Stimulated activated CD4-positive, alpha-beta T cell treated with anti-CD3 and anti-CD28 coated beads, Interleukin-1b, Interleukin-23, amount 100 ng/mL, for 48 hours (primary cell): Measurements from ENCODE around the gene TSPAN17.

Experiments
- DNase-seq: peaks from one replicate; pipeline ENCODE4 v3.0.0-alpha.2; 2020

The TSPAN17 gene

GRCh38 chr5:176624142-176624541, 23.1 kb upstream of the TSPAN17 start:
- DNase-seq: no peak

DNA sequence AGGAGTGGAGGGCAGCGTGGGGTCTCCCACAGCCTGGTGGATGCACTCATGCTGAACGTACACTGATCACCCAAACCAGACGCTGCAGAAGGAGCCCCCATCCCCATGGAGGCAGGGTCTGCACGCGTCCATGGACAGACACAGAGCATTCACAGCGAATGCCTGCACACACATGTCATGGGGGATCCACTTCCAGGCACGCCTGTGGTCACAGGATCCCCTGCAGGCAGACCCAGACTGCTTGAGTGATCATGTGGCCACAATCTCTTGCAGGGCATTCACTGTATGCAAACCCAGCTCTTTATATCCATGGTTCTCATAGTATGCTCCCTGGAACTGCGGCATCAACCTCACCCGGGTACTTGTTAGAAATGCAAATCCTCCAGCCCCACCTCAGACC, 22.3 kb upstream of the TSPAN17 start:
- no peak for DNase-seq

GRCh38 chr5:176625512-176625911, 21.8 kb upstream of the TSPAN17 start:
- DNase-seq: no peak

- DNase-seq: no peak
These were observed 21.1 kb upstream of the TSPAN17 start for GRCh38 chr5:176625966-176626875.

- DNase-seq: no peak
These were observed 20.4 kb upstream of the TSPAN17 start for GRCh38 chr5:176626876-176627236.

- no peak for DNase-seq
These were observed 19.7 kb upstream of the TSPAN17 start for GRCh38 chr5:176627582-176627981.

DNA sequence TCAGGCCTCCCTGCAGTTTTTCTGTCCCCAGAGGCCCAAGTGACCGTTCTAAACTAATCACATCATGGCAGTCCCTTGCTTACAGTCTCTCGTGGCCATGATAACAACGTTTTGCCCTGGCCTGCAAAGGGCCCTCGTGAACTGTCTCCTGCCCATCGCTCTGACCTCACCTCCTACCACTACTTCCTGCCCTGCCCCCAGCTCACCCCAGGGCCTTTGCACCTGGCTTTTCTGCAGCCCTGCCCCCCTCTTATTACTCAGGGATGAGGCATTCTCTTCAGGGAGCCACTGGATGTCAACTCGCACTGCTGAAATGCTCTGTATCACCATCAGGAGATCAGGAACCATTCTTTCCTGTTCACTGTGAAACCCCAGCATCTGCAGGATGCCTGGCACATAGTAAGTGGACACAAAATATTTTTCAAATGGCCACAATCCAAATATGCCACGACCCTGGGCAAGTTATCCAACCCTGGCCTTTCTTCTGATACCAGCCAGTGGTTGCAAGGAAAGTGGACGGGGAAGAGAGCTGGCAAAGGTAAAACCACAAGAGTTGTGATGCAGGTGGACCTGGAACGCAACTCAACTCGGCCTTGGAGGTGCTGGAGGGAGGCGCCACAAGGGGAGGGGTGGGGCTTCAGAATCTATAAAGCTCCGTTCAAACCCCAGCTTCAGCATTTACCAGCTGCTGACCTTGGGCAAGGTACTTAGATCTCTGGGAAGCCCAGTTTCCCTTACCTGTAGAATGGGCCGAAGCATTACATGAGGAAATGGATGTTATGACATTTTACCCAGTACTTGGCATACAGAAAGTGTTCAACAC, 18.7 kb upstream of the TSPAN17 start:
- DNase-seq: no peak

DNA sequence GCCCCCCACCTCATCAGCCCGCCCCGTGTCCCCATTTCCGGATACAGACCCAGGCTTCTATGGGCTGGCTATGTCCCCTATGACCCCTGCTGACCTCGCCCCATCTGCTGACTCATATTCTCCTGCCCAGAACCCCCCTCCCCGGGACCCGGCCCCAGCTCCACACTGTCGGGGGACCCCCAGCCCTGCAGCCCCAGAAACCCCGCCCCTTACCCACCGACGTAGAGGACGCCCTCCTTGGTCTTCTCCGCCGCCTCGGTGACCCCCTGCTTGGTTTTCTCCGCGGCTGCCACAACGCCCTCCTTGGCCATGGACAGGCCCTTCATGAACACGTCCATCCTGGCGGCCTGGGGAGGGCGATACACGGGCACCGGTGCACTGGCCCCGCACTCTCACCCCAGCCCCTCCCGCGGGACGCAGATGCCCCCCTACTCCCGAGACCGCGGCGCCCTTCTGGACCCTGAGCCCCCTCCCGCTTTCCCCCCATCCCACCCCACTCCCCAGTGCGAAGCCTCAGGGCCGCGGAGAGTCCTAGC, 17.9 kb upstream of the TSPAN17 start:
- no peak for DNase-seq

- DNase-seq: peak; percentile 54
These were observed 17.2 kb upstream of the TSPAN17 start, which contains the start of the genes EIF4E1B and SNCB for GRCh38 chr5:176629853-176630680. EIF4E1B (plus strand) TSS chr5:176630675; CDS start chr5:176642788, 12,113 bp downstream. SNCB (minus strand) TSS chr5:176630534; CDS start chr5:176629654, 880 bp downstream.

DNA sequence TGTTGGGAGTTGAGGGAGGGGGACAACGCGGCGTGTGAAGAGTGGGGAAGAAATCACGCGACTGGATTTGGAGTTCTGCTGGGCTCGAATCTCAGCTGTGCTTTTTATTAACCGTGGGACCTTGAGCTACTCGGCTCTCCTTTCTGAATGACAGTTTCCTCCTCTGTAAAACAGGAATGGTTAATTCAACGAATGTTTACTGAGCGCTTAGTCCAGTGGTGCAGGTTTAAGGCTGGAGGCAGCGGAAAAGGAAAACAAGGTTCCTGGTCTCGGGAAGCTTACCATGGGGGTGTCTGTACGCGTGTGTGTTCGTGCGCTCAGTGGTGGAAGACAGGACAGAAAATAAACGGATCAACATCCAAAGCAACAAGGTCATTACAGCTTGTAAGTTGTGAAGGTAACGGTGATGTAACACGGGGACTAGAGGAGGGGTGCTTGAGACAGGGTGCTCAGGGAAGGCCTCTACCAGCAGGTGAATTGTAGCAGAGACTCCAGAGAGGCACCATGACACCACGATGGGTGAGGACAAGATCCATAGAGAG, 16.5 kb upstream of the TSPAN17 start:
- DNase-seq: no peak

DNA sequence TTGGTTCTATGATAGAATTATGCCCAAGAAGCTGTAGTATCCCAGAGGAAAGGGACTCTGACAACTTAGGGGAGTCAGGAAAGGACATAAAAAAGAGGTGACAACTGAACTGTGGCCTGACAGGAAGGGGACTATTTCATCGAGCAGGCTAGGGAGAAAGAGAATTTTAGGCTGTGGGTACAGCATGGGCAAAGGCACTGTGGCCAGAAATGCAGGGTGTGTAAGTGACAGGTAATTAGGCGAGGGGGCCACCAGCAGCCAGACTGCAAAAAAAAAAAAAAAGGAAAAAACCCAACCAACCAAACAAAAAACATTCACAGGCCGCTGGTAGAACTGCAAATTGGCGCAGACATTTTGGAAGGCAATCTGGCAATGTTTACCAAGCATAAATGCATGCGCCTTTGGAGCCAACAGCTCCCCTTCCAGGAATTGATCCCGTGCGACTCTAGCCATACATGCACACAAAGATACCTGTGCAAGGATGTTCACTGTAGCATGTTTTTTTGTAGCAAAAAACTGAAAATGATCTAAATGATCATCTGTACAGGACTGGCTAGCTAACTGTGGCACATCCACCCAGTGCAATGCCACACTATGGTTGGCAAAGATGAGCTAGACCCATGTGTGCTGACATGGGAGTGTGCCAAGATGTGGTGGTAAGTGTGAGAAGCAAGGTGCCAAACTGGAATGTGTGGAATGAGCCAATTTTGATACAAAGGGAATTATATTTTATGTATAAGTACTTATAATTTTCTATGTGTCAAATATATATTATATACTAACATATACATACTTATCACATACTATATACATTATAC, 15.7 kb upstream of the TSPAN17 start:
- no peak for DNase-seq

- DNase-seq: no peak
These were observed 14.5 kb upstream of the TSPAN17 start for GRCh38 chr5:176632745-176633144.

GRCh38 chr5:176633598-176633997, 13.7 kb upstream of the TSPAN17 start:
- no peak for DNase-seq

- no peak for DNase-seq
These were observed 10.9 kb upstream of the TSPAN17 start for GRCh38 chr5:176636426-176636825.

GRCh38 chr5:176637556-176637955, 9.7 kb upstream of the TSPAN17 start:
- no peak for DNase-seq

DNA sequence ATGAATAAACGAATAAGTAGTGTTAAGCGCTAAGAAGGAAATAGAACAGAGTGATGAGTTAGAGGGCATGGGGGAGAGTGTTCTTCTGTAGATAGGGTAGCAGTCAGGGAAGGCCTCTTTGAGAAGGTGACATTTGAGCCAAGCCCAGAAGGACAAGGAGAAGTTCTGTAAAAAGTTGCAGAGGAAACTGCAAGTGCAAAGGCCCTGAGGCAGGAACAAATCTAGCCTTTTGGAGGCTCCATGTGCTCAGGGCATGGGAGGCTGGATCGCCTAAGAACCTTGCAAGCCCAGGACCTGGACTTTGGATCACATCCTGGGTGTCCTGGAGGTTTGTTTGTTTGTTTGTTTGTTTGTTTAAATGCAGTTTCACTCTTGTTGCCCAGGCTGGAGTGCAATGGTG, 8.8 kb upstream of the TSPAN17 start:
- DNase-seq: no peak

DNA sequence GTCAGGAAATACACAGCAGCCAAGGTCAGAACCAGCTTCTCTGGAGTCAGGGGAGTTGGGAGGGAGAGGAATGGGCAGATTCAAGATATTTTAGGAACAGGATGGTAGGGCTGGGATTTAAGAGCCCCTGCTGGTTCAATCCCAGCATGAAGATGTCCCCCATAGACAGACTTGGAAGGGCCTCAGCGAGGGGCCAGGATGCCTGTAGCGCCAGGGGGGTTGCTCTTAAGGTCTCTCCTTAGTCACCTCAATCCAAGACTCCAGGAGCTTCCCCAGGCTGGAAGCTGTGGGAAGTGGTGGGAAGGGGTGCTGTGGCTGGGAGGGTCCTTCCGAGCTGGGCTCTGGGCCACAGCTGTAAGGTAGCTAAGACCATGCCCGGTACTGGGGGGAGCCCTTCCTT, 8.1 kb upstream of the TSPAN17 start:
- DNase-seq: no peak

DNA sequence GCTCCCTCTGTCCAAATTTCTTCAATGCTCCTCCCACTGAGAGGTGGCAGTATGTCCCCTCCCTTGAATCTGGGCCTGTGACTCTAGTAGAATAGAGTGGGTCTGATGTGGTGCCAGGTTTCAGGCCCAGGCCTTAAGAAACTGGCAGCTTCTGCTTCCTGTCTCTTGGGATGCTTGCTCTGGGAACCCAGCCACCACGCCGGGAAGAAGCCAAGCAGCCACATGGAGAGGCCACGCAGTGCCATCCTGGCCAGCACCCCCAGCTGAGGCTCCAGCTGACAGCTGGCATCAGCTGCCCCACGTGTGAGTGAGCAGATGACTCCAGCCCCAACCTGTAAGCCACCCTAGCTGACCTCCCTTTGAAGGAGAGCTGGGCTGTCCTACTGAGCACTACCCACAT, 7.3 kb upstream of the TSPAN17 start:
- no peak for DNase-seq

- DNase-seq: no peak
These were observed 6.7 kb upstream of the TSPAN17 start for GRCh38 chr5:176640616-176641015.

GRCh38 chr5:176642675-176643490, 4.4 kb upstream of the TSPAN17 start:
- DNase-seq: no peak
